ENCODE data around the gene CABS1.

The CABS1 gene

DNA sequence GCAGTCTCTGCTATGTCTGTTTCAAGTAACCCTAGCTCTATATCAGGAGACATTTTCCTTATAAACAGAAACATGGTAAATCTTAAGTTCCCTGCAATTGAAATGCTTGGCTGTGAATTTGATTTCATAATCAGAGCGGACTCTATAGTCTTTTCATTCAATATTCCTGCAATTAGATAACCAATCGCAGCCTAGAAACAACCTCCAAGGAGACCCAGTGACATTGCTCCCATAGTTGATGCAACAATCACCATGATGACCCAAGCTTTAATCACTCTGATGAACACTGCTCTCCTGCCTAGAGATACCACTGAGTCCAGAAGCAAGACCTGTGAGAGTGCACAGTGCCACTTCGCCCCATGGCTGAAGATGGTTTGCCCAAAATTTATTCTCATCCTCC is at the start of gene CABS1:
Gene CABS1 (plus strand): TSS at position 301 of the 400 bp plus-strand sequence. CDS start 59 bp downstream, at position 360.
- DNase-seq: no peak

DNA sequence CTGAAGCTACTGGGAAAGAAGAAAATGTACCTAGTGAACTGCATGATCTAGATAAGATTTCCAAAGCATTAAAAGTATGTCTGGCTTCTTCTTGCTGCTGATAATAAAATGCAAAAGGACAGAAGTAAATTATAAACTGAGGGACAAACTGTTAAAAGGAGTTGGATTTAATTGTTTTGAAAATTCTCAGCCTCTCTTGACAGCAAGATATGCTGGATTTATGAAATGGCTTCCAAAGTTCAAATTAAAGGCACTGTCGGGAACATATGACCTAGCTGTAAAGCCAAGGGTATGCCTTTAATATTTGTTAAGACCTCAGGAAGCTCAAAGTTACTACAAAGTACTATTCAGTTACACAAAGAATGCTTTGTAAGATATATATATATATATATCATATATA is 46.1 kb upstream of the CABS1 start:
- DNase-seq: no peak

- no peak for DNase-seq
Observed at GRCh38 chr4:70291341-70291740, 43.4 kb upstream of the CABS1 start.

GRCh38 chr4:70297576-70297975 is 37.2 kb upstream of the CABS1 start:
- DNase-seq: no peak

DNA sequence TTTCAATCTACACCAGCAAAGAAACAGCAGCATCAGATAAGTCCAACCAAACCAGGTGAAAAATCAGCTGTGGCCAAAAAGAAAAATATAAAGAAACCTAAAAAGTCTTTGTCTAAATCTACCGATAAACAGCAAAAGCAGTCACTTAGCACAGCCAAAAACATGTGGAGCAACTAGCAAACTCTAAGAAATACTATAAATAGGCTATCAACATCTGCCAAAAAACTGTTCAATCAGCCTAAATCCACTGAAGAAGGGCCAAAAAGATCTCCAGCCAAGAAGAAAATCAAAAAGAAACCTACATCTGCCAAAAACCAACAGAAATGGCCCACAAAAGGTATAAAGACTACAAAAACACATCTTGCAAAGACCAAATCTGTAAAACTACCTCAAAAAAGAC is 36.7 kb upstream of the CABS1 start:
- DNase-seq: no peak

DNA sequence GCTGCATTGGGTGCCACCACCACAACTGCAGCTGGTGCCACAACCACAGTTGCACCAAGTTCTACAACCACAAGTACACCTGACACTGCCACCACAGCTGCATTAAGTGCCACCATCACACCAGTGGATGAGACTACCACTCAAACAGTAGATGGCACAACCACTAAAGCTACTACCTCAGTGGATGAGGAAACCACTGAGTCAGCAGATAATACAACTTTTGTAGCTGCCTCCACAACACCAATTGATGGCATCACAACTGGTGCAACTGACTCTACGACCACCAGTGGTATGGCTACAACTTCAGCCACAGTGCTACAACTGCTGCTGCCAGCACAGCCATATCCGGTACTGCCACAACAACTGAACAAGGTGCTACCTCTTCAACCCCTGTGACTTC is 35.1 kb upstream of the CABS1 start:
- no peak for DNase-seq

- no peak for DNase-seq
Observed at GRCh38 chr4:70300215-70300614, 34.6 kb upstream of the CABS1 start.

DNA sequence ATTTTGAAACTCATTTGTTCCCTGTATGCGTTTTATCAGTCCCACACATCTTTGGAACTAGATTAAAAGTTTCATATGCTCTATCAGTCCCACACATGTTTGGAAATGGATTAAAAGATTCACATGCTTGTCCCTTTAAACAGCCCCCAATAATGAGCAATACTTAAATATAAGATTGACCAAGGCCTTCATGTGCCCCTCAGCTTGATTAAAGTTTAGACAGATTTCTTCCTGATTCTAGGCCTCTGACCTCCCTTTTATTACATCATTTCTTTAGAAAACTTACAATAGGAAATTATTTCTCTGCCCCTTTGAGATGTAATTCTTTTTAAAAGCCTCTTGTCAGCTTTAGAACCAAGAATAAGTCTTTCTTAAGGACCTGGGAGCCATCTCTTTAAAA is 31.7 kb upstream of the CABS1 start:
- DNase-seq: no peak

DNA sequence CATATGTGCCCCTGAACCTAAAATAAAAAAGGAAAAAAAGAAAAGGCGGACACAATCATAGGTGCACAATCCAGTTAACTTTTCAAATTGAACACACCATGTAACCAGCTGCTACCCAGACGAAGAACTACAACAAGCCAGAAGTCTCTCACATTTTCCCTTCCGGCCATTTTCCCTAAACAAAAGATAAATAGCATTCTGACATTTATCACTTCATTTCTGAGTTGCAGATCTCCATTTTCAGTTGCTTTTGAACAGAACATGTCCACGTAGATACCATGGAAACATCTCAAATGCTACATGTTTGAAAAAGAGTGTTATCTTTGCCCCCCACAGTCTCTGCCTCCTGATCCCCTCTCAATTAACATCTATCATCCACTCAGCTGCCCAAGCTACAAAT is 29.2 kb upstream of the CABS1 start:
- no peak for DNase-seq

- DNase-seq: no peak
Observed at GRCh38 chr4:70306076-70306475, 28.7 kb upstream of the CABS1 start.

DNA sequence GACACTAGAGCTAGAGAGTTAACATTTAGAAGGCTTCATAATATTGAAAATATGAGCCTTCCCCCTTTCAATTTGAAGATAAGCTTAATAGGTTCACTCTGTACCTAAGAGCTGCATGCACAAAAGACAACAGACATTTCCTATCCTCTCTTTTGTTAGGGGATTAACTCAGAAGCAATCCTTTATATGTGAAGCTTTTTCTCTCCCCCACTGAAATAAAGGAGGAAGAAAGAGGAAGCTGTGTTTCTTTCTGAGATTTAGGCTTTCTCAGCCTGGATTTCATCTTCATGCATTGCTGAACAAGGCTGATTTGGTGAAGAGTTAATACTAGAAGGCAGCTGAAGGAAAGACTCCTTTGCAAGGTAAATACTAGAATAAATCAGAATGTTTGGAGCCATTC is 21.0 kb upstream of the CABS1 start:
- DNase-seq: no peak

- DNase-seq: no peak
Observed at GRCh38 chr4:70315928-70316327, 18.9 kb upstream of the CABS1 start.

- no peak for DNase-seq
Observed at GRCh38 chr4:70326052-70326451, 8.7 kb upstream of the CABS1 start.

DNA sequence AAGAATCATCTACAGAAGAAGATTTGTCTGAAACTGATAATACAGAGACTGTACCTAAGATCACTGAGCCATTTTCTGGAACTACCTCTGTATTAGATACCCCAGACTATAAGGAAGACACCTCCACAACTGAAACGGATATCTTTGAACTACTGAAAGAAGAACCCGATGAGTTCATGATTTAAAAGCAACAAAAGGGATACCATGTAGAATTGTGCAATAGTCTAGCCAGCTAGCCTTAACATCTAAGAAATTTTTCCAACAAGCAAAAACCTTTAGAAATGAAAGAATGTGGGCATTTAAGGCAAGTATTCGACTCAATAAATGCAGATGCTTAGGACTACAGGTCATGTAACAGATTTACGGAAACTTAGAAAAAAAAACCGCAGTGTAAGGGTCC is 1.3 kb downstream of the CABS1 start:
- DNase-seq: no peak

DNA sequence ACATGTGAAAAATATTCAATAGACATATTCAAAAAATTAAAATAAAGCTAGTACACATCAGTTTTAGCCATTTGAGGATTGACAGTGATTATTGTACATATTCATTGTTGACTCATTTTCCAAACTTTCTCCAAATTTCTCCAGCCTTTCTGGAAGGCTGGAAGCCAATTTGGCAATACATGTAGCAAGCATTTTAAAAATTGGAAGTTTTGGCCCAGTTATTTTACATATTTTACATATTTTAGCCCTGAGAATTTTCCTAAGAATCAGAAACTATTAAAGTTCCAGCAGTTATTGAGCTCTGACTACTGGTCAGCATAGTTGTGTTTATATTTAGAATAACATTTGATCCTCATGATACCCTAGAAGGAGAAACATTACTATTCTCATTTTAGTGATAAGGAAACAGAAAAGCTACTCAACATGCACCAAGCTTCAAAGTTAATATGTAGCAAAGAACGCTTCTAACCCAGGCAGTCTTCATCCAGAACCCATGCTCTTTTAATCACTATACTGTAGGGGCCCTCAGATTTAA is 3.2 kb downstream of the CABS1 start:
- no peak for DNase-seq

DNA sequence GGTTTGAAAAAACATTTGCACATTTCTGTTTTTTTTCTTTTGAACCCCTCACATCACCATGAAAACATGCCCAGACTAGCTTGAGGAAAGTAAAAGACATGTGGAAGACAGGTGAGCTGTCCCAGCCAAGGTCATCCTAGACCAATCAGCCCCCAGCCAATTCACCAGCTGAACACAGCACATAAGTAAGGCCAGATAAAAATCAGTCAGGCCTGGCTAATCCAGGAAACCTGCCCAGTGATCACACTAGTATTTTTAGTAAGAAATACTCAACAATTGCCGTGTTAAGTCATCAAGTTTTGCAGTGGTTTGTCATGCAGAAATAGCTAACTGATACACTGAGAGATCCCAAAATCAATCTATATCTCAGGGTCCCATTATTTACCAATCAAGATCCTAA is 21.4 kb downstream of the CABS1 start:
- DNase-seq: no peak

DNA sequence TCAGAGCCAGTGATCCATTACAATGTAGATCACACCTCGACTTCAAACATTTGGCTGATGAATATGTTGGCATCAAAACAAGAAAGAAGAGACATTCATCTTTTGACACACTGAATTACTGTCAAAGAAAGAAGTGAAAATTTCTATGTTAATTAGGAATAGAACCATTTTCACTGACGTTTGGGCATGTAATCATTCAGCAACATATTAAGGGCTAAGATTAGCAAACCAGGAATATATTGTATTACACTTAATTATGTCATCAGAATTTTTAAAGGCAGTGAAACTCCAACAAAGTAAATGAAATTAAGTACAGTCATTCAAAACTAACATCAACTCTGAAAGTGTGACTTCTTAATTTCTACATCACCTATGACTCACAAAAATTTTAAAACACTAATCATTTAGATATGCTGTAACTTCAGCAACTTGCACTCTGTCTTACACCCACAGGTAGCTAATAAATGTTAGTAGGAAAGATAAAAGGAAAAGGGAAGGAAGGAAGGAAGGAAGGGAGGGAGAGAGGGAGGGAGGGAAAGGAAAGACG is 24.4 kb downstream of the CABS1 start:
- DNase-seq: no peak

- DNase-seq: no peak
Observed at GRCh38 chr4:70360460-70360859, 25.7 kb downstream of the CABS1 start, which contains the start of gene SMR3A. Gene SMR3A, plus strand, starts transcription at chr4:70360760. Its CDS starts 1,356 bp downstream, at chr4:70362116.

DNA sequence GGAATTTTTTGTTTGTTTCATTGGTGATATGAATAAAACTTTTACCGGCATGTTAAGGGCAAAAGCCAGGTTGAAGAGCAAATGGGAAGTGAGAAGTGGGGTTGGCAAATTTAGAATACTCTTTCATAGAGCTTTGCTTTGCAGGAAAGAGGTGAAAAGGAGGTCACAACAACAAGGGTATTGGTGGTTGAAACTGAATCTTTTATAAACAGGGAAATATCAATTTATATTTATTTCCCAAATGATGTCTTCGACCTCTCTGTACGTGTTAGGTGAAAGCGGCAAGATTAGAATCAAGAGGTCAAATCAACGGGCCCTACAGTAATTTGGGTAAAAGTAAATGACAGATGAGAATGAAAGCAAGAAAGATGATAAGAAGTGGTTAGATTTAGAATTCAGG is 29.2 kb downstream of the CABS1 start:
- no peak for DNase-seq

GRCh38 chr4:70365479-70365878 is 30.7 kb downstream of the CABS1 start:
- no peak for DNase-seq

DNA sequence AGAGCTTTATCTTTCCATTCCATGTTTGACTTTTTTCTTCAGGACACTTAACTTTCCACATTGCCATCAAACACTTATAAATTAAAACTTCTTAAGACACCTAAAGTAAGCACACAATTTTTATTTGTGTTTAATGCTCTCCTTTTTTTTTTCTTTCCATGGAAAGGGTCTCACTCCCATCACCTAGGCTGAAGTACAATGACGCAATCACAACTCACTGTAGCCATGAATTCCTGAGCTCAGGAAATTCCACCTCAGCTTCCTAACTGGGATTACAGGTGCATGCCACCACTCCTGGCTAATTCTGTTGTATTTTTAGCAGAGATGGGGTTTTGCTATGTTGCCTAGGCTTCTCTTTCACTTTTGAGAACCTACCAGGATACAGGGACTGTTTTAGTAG is 33.0 kb downstream of the CABS1 start:
- DNase-seq: no peak

DNA sequence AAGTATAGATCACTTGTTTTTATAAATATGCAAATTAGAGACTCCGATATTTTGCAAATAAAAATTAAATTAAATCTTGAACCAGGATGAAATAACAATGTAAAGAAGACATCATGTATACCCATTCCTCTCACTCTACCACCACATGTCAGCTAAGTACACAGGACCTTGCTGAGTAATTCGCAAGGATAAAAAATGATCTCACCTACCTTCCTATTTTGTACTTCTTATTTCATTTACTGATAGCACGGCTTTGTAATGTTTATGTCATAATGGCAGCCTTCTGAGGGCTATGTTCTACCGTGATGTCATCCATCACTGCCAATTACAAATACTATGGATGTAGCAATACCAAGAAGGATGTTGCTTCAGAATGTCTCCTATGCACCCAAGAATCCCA is 37.2 kb downstream of the CABS1 start:
- no peak for DNase-seq

DNA sequence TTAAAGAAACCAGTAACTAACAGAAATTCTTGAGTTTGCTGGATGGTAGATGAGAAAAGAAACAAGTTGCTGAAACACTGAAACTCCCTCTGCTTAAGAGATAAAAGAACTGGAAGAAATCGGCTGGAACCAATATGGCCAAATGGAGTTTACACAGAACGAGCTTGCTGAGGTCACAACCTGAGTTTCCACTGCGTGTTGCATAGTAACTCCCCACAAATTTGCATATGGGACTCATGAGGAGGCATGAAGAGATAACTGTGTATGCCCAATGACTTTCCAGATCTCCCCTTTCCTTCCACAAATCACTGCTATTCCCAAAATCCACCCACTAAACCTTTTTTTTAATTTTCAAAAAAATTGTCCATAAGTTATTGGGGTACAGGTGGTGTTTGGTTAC is 38.0 kb downstream of the CABS1 start:
- DNase-seq: no peak

DNA sequence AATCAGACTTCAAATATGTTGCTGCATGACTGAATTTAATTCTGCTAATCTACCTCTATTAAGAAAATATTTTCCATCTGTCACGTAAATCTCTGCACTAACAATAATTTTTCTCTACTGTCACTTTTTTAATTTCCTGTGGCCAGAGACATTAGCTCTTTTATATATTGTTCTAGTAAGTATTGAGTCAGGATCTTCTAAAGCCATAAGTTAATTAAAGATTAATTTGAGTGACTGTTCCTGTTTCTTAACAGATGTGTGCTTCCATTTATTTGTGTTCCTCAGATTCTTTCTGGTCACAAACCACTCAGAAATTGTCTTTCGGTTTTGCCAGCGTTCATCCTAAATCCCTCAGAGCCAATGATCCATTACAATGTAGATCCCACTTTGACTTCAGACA is 45.8 kb downstream of the CABS1 start:
- no peak for DNase-seq

- DNase-seq: no peak
Observed at GRCh38 chr4:70382691-70383181, 48.0 kb downstream of the CABS1 start, which contains the start of gene SMR3B. Gene SMR3B, plus strand, starts transcription at chr4:70383131. Its CDS starts 1,380 bp downstream, at chr4:70384511.
